ENCODE results near the gene UBE2U.

DNA sequence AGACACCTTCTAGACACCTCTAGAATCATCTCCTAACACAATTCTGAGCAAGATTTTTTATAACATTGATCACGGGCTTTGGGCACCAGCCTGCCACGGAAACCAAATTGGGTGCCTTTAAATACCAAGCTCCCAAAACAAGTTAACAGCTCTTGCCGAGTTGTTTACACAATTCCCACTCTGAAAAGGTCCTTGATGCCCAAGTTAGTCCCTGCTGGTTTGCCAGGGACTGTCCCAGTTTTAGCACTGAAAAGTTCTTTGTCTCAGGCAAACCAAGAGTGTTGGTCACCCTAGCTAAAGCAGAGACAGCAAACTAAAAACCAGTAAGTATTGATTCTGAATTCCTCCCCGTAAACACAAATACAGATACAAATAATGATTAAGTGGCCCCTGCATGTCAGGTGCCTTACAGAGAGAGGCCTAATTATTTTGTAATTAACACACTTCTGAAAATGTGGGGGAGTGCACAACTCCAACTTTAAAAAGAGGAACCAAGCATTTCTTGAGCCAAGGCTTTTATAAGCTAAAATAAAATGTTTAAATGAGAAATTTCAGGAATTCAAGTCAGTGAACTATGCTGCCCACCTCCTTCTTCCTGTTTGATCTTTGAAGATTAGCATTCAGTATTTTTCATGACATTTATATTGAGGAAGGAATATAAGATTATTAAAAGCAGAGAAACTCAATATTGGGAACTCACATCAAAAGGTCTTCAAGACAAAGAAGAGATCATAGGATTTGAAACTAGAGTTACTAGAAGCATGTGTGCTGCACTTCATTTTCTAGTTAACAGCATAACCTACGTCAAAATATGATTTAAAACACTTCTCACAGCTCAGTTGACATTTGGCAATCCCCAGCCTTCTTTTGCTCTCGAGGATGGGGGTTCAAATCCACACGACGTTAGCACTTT, 9.0 kb upstream of the UBE2U start:
- TF ChIP-seq EP300 (IDR thresholded peaks at IDR 0.05) (no peak), POLR2A (IDR thresholded peaks at IDR 0.05) (no peak)
- TF ChIP-seq, protein P1, sequence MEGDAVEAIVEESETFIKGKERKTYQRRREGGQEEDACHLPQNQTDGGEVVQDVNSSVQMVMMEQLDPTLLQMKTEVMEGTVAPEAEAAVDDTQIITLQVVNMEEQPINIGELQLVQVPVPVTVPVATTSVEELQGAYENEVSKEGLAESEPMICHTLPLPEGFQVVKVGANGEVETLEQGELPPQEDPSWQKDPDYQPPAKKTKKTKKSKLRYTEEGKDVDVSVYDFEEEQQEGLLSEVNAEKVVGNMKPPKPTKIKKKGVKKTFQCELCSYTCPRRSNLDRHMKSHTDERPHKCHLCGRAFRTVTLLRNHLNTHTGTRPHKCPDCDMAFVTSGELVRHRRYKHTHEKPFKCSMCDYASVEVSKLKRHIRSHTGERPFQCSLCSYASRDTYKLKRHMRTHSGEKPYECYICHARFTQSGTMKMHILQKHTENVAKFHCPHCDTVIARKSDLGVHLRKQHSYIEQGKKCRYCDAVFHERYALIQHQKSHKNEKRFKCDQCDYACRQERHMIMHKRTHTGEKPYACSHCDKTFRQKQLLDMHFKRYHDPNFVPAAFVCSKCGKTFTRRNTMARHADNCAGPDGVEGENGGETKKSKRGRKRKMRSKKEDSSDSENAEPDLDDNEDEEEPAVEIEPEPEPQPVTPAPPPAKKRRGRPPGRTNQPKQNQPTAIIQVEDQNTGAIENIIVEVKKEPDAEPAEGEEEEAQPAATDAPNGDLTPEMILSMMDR (IDR thresholded peaks at IDR 0.05), result no peak

Measured in ovary (tissue), 3 donors.